HG02938 (cell line): ENCODE data around the gene COMT.

Experiments used
- ATAC-seq: cut with Tn5 transposase; IDR thresholded peaks from one replicate; pipeline ENCODE4 v1.9.1; 2021; ENCODE audit warnings: mild to moderate bottlenecking, moderate library complexity; ENCODE audit not compliant: unreplicated experiment

The COMT gene

DNA sequence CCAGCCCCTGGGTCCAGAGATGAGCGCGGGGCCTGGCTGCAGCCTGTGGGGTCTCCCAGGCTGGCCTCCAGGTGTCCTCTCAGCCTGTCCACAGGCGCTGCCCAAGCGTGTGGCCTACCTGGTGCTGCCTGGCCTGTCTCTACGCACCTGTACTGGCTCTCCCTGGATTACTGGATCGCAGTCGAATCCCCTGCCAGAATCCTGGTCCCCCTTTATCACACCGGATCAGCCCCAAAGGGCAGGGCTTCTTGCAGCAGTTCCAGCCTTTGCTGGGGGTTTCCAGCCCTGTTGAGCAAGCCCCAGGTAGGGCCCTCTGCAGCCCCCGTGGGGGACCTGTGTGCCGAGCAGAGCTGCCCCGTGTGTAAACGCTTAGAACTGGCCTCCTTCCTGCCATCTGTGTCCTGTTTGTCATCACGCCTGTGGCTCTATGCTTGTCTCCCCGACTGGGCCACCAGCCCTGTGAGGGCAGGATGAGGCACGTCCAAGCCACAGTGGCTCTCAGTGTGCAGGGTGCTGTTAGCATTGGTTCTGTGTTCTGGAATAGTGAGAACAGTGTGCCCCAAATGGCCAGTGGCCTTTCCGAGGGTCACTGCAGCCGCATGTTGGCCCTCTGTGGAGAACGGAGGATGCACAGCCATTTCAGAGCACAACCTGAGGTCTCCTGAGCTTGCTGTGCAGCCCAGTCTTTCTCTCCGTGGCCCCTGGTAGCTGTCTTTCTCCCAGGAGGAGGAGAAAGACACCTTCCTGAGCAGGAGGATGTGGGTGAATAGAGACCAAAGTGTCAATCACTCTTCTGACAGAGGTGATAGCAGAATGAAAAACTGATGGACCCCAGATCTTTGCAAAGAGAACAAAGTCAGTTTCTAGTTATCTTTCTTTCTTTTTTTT, 13.9 kb downstream of the COMT start:
- ATAC-seq: no peak

DNA sequence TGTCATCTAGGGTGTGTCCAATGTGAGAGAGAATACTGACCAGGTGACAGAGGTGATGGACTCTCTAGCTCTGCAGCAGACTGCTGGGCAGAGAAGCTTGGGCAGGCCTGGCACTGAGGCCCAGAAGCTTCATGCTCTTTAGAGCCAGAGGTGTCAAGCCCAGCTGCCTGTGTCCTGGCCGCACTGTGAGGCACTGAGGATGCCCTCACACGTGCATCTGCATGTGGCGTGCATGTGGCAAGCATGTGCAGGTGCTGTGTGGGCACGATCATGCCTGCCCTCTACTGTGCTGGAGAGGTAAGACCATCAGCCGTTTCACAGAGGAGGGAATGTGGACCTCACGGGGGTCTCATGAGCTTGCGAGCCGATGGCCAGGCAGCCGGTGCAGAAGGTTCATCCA, 15.9 kb downstream of the COMT start:
- ATAC-seq: no peak

DNA sequence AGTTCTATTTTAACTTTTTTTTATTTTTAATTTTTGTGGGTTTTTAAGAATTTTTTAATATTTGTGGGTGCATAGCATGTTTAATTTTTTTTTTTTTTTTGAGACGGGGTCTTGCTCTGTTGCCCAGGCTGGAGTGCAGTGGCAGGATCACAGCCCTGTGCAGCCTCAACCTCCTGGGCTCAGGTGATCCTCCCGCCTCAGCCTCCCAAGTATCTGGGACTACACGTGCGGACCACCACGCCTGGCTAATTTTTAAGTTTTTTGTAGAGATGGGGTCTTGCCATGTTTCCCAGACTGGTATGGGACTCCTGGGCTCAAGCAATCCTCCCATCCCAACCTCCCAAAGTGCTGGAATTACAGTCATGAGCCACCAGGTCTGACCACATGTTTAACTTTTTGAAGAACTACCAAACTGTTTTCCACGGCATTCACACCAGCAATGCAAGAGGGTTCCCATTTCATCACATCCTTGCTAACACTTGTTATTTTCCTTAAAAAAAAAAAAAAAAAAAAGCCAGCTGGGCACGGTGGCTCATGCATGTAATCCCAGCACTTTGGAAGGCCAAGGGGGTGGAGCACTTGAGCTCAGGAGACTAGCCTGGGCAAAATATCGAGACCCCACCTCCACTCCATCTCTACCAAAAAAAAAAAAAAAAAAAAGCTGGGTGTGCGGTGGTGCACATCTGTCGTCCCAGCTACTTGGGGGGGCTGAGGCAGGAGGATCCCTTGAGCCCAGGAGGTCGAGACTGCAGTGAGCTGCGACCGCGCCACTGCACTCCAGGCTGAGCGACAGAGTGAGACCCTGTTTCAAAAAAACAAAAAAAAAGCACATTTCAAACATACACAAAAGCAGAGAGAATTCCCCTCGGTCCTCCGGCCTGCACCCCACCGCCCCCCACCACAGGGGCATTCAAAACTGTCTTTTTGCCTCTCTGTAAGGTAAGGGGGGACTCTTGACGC, 16.8 kb downstream of the COMT start:
- ATAC-seq: no peak

DNA sequence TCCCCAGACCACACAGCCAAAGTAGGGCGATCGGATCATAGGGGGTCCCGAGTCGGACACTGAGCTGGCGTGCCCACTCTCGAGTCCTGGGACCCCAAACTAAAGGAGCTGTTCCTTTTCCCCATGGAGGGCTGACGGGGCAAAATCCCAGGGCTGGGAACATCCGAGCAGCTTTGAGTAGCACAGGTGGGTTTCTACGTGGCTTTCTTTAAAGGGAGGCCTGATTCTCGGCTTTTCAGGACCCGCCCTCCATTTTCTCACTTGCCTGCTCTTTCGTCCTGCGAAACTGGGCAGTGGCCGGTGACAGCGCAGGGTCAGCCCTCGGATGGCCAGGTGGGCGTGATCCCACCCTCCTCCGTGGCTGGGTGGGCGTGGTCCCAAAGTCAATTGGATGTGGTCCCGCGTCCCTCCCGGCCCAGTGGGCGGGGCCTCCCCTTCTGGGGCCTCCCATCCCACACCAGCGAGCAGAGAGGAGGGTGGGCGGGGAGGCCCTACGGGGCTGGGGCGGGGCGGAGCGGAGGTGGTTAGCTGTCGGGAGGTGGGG, 17.5 kb downstream of the COMT start:
- ATAC-seq: no peak

DNA sequence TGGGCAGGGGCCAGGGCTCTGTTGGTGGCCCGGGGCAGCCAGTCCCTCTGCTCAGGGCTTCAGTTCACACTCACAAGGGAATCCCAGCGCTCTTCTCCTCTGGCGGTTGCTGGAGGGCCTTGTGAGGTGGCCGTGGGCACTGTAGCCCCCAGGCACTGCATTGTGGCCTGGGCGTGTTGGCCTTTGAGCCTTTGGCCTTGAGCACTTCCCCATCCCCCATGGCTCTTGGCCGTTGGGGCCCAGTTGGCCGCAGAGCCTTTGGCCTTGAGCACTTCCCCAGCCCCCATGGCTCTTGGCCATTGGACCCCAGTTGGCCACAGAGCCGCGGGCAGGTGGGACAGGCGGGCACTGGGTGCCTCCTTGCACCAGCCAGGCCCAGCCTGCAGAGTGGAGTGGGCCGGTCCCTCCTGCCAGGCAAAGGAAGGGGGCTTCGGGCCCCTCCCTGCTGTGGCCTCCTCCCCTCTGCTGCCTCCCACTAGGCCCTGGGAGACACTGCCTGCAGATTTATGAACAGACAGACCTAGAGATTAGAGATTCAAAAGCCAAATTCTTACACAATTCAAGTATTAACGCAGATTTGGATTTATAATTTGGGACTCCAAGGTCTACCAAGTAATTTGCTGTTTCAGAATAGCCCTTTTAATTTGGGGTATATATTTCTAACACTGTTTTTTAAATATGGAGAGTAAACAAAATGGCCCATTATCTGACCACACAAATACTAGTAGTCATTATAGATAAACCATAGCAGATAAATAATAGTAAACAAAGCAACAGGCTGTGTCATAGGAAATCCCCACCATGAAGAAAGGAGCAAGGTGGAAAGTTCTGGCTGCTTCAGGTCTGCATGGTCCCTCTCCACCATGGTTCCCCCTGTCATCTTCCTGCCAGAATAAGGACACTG, 18.3 kb downstream of the COMT start:
- no peak for ATAC-seq

DNA sequence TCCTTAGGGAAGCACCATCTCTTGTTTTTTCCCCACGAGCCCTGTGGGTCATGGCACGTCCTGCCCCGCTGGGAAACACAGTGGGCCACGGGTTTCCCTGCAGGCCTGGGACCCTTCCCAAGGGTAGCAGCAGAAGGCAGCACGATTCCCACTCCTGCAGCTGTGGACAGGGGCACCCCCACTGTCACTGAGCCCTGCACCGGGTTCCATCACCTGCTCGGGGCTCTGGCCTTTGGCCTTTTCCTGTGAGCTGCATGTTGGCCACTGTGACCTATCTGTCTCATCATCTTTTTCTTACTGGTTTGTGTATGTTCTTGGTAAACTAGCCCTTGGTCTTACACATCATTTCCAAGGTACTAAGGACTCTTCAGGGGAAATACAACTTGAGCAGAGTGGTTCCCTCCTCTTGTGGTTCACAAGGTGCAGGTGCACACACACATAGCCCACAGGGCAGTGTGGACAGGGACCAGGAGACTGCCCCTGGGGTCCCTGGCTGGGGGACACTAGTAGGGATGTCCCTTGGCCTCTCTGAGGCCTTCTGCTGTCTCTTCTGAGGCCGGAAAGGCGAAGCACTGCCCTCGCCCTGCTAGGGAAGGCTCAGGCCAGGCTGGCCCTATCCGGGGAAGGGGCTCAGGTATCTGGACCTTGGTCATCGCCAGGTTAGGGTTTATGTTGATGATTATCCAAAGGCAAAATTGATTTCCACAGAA, 19.1 kb downstream of the COMT start:
- ATAC-seq: no peak

DNA sequence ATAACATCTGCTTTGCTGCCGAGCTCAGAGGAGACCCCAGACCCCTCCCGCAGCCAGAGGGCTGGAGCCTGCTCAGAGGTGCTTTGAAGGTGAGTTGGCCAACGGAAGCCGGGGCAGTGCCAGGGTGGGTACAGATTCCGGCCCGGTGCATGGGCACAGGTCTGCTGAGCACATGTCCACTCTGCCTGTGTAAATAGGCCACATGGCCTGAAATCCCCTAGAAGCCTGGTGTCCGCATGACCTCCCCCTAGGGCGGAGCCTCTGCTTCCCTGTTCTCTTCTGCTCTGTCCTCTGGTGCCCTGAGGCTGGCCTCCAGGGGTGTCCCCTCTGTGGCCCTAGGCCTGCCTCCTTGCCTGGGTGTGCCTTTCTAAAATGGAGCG, 19.6 kb downstream of the COMT start:
- no peak for ATAC-seq

DNA sequence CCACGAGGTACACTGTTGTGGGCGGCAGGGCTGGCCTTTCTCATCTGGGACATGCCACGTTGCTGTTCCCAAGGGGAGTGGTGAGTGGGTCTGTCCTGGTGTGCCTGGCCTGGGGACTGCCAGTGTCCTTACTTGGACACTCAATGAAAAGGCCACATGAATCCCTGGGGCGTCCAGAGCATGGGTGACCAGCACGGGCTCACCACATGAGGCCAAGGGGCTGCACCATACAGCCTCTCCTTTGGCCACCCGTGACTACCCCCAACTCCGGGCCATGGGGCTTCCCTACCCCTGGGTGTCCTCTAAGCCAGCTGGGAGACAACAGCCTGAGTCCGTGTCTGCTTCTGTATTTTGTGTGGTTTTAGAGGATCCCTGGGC, 20.3 kb downstream of the COMT start:
- ATAC-seq: no peak

DNA sequence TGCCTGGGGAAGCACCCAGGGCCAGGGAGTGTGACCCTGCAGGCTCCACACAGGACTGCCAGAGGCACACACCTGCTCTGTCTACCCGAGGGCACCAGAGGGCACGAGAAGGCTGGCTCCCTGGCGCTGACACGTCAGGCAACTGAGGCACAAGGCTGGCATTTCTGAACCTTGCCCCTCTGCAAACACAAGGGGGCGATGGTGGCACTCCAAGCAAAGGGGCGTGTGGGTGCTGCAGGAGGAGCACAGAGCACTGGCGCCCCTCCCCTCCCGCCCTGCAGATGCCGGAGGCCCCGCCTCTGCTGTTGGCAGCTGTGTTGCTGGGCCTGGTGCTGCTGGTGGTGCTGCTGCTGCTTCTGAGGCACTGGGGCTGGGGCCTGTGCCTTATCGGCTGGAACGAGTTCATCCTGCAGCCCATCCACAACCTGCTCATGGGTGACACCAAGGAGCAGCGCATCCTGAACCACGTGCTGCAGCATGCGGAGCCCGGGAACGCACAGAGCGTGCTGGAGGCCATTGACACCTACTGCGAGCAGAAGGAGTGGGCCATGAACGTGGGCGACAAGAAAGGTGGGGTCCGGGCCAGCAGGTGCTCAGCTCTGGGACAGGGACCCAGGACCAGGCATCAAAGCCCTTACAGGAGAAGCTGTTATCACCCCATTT, 20.8 kb downstream of the COMT start:
- no peak for ATAC-seq

DNA sequence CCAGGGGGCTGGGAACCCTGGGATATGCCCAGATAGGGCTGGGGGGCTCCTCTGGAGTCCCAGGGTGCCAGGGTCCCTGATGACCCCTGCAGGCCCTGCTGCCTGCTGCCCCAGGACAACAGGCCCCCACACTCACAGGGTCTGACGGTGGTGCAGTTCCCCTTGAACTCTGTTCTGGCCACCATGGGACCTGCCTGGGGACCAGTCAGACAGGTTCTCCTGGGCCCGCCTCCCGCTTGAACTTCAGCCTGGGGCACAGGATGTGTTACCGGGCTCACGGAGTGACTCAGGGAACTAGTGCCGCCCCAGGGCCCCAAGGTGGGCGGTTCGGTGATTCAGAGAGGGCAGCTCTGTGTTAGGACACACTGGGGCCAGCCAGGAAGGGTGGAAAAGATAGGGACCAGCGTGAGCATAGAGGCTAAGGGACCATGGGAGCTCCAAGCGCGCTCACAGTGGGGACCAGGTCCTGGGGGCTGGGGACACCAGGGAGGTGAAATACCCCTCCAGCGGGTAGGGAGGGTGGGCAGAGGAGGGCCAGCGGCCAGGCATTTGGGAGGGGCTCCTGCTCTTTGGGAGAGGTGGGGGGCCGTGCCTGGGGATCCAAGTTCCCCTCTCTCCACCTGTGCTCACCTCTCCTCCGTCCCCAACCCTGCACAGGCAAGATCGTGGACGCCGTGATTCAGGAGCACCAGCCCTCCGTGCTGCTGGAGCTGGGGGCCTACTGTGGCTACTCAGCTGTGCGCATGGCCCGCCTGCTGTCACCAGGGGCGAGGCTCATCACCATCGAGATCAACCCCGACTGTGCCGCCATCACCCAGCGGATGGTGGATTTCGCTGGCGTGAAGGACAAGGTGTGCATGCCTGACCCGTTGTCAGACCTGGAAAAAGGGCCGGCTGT, 21.6 kb downstream of the COMT start:
- ATAC-seq: no peak

DNA sequence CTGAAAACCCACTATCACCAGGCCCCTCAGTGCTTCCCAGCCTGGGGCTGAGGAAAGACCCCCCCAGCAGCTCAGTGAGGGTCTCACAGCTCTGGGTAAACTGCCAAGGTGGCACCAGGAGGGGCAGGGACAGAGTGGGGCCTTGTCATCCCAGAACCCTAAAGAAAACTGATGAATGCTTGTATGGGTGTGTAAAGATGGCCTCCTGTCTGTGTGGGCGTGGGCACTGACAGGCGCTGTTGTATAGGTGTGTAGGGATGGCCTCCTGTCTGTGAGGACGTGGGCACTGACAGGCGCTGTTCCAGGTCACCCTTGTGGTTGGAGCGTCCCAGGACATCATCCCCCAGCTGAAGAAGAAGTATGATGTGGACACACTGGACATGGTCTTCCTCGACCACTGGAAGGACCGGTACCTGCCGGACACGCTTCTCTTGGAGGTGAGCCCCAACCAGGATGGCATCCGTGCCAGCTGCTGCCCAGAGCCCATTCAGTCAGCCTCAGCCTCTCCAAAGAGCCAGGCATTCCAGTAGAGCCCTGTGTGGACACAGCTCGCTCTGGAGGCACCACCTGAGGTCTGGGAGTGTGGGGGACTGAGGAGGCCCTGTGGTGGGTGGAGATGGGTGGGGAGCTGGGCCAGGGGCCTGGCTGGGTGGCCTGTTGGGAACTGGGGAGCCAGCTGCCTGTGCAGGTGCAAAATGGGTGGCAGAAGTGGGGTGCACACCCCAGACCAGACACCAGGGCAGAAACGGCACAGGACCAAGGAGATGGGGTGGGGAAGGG, 22.5 kb downstream of the COMT start:
- ATAC-seq: no peak

DNA sequence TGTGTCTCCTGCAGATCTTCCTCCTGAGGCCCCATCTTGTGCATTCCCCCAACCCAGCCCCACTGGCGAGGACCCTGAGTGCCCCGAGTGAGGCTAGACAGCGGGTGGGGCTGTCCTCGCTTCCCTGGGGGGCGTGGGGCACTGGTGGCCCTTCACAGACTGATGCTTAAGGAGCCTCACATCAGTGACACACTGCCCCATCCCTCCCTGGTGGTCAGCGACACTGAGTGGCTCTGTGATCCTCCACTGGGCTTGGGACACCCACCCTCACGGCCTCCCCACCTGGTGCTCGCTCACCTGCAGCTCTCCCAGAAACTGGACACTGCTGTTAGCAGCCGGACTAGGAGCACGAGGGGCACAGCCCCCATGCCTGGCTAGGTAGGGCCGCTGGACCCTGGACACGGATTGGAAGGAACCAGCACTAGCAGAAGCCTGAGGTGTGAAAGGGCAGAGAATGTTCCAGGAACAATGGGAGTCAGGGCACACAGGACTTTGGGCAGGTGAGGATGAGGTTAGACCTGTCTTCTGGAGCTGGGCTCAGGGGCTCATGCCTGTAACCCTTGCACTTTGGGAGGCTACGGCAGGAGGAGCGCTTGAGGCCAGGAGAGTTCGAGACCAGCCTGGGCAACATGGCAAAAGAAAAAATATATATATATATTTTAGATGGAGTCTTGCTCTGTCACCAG, 23.3 kb downstream of the COMT start:
- no peak for ATAC-seq

DNA sequence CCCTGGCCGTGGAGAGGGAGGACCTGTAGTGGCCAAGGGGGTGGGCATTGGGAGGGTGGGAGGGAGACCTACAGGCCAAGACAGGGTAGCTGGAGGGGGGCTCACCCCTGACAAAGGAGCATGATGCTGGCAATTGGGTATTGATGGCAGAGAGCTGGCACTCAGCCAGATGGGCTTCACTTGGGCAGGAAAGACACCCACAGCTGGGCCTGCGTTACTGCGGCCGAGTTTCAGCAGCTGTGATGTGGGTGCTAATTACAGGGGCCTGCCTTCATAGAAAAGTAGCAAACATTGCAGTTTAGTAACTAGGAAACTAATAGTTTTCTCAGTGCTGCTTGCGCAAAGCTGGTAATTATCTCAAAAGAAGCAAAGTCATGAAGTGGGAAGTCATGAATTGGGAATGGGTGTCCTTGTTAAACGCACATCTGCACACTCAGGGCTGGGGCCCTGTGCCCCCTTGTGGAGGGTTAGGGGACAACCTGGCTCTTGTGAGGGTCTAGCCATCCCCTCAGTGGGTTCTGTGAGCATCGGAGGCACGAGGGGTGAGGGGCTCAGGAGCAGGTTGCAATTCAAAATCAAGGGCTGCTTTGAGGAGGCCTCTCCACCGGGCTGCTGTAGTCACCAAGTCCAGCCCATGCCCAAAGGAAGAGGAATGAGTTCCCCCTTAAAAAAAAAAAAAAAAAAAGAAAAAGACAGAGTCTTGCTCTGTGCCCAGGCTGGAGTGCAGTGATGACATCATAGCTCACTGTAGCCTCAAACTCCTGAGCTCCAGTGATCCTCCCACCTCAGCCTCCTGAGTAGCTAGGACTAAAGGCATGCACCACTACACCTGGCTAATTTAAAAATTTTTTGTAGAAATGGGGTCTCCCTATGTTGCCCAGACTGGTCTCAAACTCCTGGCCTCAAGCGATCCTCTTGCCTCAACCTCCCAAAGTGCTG, 24.5 kb downstream of the COMT start:
- no peak for ATAC-seq

DNA sequence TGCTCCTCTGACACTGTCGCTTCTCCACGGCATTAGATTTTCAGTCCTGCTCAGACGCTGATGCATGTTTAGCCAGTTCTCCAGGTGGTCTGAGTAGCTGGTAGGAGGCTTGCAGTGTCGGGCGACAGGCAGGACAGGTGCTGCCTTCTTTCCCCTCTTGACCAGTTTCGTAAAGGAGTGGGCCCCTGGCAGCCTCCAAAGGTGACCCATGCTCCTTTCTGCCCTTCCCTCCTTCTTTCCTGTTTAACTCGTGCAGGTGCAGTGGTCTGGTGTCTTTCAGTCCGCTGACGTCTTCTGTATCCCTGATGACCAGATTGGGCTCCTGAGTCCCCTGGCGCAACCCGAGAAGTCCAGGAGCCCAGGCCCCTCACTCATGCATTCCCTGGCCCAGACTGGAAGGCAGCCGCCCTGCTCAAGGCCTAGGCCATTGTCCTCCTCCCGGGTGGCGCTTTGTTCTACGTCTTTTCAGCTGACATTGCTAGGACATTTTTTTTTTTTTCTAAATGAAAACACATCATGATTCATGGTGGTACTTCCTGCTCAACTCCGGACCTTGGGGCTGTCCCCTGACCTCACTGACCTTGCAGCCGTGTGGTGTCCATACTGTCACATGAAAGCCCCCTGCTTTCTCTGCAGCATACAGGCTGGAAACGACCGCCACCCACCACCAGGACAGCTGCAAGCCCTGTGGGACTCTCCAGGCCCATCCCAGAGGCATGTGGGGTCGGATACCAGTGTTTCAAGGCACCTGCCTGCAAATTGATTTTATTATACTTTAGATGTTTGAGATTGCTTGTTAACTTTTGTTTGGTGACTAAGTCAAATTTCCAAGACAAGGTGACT, 25.6 kb downstream of the COMT start:
- ATAC-seq: no peak

DNA sequence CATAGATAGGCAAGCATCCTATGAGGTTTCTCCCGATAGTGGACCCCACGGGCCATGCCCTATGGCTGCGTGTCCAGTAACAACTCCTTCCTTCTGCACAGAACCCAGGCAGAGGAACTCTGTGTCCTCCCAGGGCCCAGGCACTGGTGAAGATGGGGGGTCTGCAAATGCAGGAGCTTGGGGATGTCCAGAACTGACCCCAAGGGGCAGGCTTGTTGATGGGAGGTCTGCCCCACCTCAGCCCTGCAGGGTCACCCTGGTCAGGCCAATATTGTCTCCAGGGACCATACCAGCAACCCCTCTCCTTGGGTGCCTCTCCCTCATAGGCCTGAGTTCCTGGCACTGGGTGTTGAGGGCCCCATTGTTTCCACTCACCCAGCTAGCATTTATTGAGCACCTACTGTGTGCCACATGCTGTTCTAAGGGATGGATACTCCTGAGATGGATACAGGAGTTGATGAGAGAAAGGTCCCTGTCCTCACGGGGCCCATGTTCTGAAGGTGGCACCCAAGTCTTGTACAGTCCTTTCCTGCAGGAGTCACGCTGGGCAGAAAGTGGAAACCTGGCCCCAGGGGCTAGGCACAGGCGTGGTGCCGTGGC, 26.4 kb downstream of the COMT start:
- no peak for ATAC-seq
